Keratinocyte (primary cell): Measurements from ENCODE around the gene GRIN3A. TPM values are rescaled to one million over a fixed set of nuclear protein-coding genes. Genes with fewer than 3 reads are reported as not detected.

Experiments
- DNase-seq: peaks from one replicate; pipeline ENCODE4 v3.0.0-alpha.2; 2011; ENCODE audit warnings: low read depth, missing footprints, low spot score
- FAIRE-seq: peaks from 2 replicates; lab custom pipeline; 2011; peaks lifted over from hg19 to GRCh38; lab: Jason Lieb, UNC
- H2AFZ ChIP-seq: 2 replicates; pipeline ENCODE4 v1.6.0; 2012; ENCODE audit warnings: low read length, control low read depth, inconsistent platforms; ENCODE audit not compliant: control insufficient read depth
- H3K27ac ChIP-seq: 2 replicates; pipeline ENCODE4 v1.5.1; 2011; ENCODE audit warnings: low read length; ENCODE audit not compliant: control insufficient read depth, insufficient read depth
- H3K27me3 ChIP-seq: 3 replicates; pipeline ENCODE4 v1.6.0; 2011; ENCODE audit warnings: low read length; ENCODE audit not compliant: control insufficient read depth, insufficient read depth; ENCODE audit errors: extremely low read depth
- H3K36me3 ChIP-seq, 2 experiments: 2 replicates in 1 of 2; 3 replicates in 1 of 2; pipeline ENCODE4 v1.5.1; 2011; ENCODE audit warnings: low read length in 2 of 2, mild to moderate bottlenecking in 1 of 2; ENCODE audit not compliant: control insufficient read depth in 2 of 2, insufficient read depth in 2 of 2; ENCODE audit errors: extremely low read depth in 1 of 2
- H3K4me1 ChIP-seq: 3 replicates; pipeline ENCODE4 v1.5.1; 2011; ENCODE audit warnings: low read length; ENCODE audit not compliant: control insufficient read depth, insufficient read depth; ENCODE audit errors: extremely low read depth
- H3K4me2 ChIP-seq: 3 replicates; pipeline ENCODE4 v1.6.0; 2011; ENCODE audit warnings: low read depth, low read length; ENCODE audit not compliant: control insufficient read depth, insufficient read depth; ENCODE audit errors: extremely low read depth
- H3K4me3 ChIP-seq, 3 experiments: fragments of 200-600 bp in 1 of 3; sonication (generic) in 1 of 3; 2 replicates in 2 of 3; 3 replicates in 1 of 3; pipeline ENCODE4 v1.5.1; 2011 to 2016; ENCODE audit warnings: low read length in 3 of 3, mild to moderate bottlenecking in 3 of 3, control low read depth in 2 of 3, inconsistent platforms in 1 of 3, low read depth in 1 of 3, mixed read lengths in 1 of 3, mixed run types in 1 of 3, moderate library complexity in 1 of 3; ENCODE audit not compliant: control insufficient read depth in 2 of 3, insufficient read depth in 2 of 3; ENCODE audit errors: extremely low read depth in 1 of 3
- H3K79me2 ChIP-seq: 2 replicates; pipeline ENCODE4 v1.6.0; 2012; ENCODE audit warnings: low read length; ENCODE audit not compliant: control insufficient read depth, insufficient read depth
- H3K9ac ChIP-seq: 3 replicates; pipeline ENCODE4 v1.6.0; 2011; ENCODE audit warnings: low read length; ENCODE audit not compliant: control insufficient read depth, insufficient read depth; ENCODE audit errors: extremely low read depth
- H3K9me1 ChIP-seq: 3 replicates; pipeline ENCODE4 v1.6.0; 2011; ENCODE audit warnings: low read length; ENCODE audit not compliant: control insufficient read depth, insufficient read depth; ENCODE audit errors: extremely low read depth
- H3K9me3 ChIP-seq: 2 replicates; pipeline ENCODE4 v1.5.1; 2012; ENCODE audit warnings: low read depth, low read length; ENCODE audit not compliant: control insufficient read depth
- H4K20me1 ChIP-seq: 3 replicates; pipeline ENCODE4 v1.6.0; 2011; ENCODE audit warnings: low read length; ENCODE audit not compliant: control insufficient read depth, insufficient read depth; ENCODE audit errors: extremely low read depth
- EZH2 ChIP-seq: IDR thresholded peaks from one replicate; pipeline ENCODE4 v1.6.1; 2012; ENCODE audit warnings: inconsistent platforms, mild to moderate bottlenecking, low read length, moderate library complexity
- dilution Hi-C: fragments of 300-500 bp; cut with MboI; formaldehyde crosslinking; loops from one replicate; pipeline ENCODE4 v1.7.0; 2020; ENCODE audit warnings: low sequenced_read_pairs; ENCODE audit not compliant: extremely low pct_ligation_motif_present
- polyA plus RNA-seq, 5 experiments: library from polyadenylated mRNA; depleted of rRNA in 3 of 5; stranded (reverse) in 3 of 5; stranded (forward) in 1 of 5; unstranded in 1 of 5; fragments of >200 nt; gene quantifications; 1 replicate in 1 of 5; 2 replicates in 3 of 5; 3 replicates in 1 of 5; pipeline versions ENCODE4 v1.2.1 to v1.2.3, GENCODE V29; 2011 to 2012; ENCODE audit warnings: missing spikeins in 2 of 5, low read depth in 1 of 5, low replicate concordance in 1 of 5
- TF ChIP-seq, protein P1 (sequence below), 3 experiments: IDR thresholded peaks in 1 of 3; conservative IDR thresholded peaks in 1 of 3; optimal IDR thresholded peaks in 1 of 3; 2 replicates in 2 of 3; 3 replicates in 1 of 3; pipeline versions ENCODE3 to v1.5.1; 2011; ENCODE audit warnings: low read length in 3 of 3, mild to moderate bottlenecking in 3 of 3, moderate library complexity in 2 of 3, control low read depth in 1 of 3, inconsistent platforms in 1 of 3; ENCODE audit not compliant: insufficient read depth in 2 of 3; ENCODE audit errors: extremely low read depth in 1 of 3

Gene GRIN3A
- polyA plus RNA-seq, 1 donor (not counting 4 experiments of a cell fraction or from before 2014, with no cell fraction given): not detected

DNA sequence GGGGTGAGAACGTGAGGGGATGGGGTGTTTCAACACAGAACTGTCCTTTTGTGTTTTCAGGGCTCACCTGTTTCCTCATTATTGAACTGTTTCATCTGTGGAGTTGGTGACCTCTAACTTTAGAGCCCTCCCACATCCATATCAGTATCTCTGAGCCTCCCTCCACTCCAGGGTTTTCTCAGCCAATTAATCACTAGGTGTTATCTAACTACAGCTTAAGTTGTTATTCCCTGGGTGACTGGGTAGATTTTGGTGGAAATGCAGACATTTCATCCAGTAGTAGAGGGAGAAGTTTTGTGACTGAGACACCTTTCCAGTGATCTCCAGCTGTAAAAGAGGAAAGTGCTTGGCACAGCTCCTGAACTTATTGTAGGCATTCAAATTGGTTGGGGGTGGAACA is 167.3 kb downstream of the GRIN3A start:
- no peak overlapping the region for H3K4me3 ChIP-seq
- no peaks in the 10 kb centered on the region for H3K9me1 ChIP-seq
- no peak overlapping the region for H2AFZ ChIP-seq
- H3K79me2 ChIP-seq: no peaks in the 10 kb centered on the region
- H3K9me3 ChIP-seq: no peaks in the 10 kb centered on the region
- no peaks in the 10 kb centered on the region for H3K27me3 ChIP-seq
- H3K4me1 ChIP-seq: no peaks in the 10 kb centered on the region
- H3K9ac ChIP-seq: no peak overlapping the region
- H3K27ac ChIP-seq: no peak overlapping the region
- dilution Hi-C loops: no loop called here
- H4K20me1 ChIP-seq: no peaks in the 10 kb centered on the region
- no peak for TF ChIP-seq EZH2
- TF ChIP-seq, protein P1, sequence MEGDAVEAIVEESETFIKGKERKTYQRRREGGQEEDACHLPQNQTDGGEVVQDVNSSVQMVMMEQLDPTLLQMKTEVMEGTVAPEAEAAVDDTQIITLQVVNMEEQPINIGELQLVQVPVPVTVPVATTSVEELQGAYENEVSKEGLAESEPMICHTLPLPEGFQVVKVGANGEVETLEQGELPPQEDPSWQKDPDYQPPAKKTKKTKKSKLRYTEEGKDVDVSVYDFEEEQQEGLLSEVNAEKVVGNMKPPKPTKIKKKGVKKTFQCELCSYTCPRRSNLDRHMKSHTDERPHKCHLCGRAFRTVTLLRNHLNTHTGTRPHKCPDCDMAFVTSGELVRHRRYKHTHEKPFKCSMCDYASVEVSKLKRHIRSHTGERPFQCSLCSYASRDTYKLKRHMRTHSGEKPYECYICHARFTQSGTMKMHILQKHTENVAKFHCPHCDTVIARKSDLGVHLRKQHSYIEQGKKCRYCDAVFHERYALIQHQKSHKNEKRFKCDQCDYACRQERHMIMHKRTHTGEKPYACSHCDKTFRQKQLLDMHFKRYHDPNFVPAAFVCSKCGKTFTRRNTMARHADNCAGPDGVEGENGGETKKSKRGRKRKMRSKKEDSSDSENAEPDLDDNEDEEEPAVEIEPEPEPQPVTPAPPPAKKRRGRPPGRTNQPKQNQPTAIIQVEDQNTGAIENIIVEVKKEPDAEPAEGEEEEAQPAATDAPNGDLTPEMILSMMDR (optimal IDR thresholded peaks at IDR 0.05 in 1 of 3, IDR thresholded peaks at IDR 0.05 in 1 of 3, conservative IDR thresholded peaks at IDR 0.05 in 1 of 3; ENCODE audit: extremely low read depth in 1 of 3, insufficient read depth in 2 of 3, low read length in 3 of 3): no peak
- DNase-seq: no peak
- peaks cover 2 to 3% of the 10 kb centered on the region in 2 experiments for H3K36me3 ChIP-seq
- no peak overlapping the region for H3K4me2 ChIP-seq
- no peak for FAIRE-seq

DNA sequence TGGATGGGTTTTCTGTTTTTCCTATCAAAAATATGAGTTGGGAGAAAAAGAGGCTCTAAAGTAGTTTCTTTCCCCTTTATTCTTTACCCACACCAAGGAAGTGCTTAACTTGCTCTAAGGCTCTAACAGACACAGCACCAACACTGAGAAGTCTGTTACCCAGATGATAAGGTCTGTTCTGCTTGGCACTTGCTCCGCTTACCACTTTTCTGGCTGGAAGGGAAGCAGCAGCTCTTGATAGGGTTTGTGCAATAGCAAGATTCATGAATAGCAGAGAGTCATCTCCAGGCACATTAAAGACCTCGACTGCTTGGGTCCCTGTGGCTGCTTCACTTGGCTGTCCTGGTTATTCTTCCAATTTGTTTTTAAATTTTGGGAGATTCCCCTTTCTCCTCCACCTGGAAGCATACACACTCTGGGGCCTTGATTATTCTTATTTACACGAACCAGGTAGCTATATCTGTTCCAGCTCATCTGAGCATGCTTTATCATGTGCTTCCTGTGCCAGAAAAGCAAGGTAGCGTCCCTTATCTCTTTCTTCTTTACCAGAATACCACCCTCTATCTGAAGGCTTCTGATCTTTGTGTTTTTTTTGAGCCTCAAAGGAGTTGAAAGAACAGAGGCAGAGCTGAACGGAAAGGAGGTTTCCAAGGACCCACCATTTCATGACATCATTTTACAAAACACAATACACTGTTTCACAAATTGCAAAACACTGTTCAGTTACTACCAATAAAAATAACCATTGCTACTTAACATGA is 168.5 kb downstream of the GRIN3A start:
- TF ChIP-seq, protein P1 (optimal IDR thresholded peaks at IDR 0.05 in 1 of 3, IDR thresholded peaks at IDR 0.05 in 1 of 3, conservative IDR thresholded peaks at IDR 0.05 in 1 of 3; ENCODE audit: extremely low read depth in 1 of 3, insufficient read depth in 2 of 3, low read length in 3 of 3): no peak
- TF ChIP-seq EZH2: no peak
- Histone ChIP-seq H2AFZ (no peak overlapping the region), H3K9me1 (no peaks in the 10 kb centered on the region), H3K27me3 (no peaks in the 10 kb centered on the region), H3K4me1 (no peaks in the 10 kb centered on the region), H4K20me1 (no peaks in the 10 kb centered on the region), H3K27ac (no peak overlapping the region), H3K4me2 (no peak overlapping the region), H3K36me3 (peaks cover 2 to 3% of the 10 kb centered on the region in 2 experiments), H3K79me2 (no peaks in the 10 kb centered on the region), H3K4me3 (no peak overlapping the region), H3K9ac (no peak overlapping the region), H3K9me3 (no peaks in the 10 kb centered on the region)
- dilution Hi-C loops: no loop called here
- DNase-seq (no peak), FAIRE-seq (no peak)
